Hepatic stellate cell (primary cell): Measurements from ENCODE around the gene PQBP1.
A peak's percentile ranks its signal among the peaks of the same experiment; 100 is the strongest.

Experiments
- DNase-seq: peaks from one replicate; pipeline ENCODE4 v3.0.0; 2011; ENCODE audit warnings: low spot score

The PQBP1 gene

GRCh38 chrX:48923771-48924170 is 26.0 kb downstream of the PQBP1 start:
- DNase-seq = no peak

- no peak for DNase-seq
Observed at GRCh38 chrX:48924270-48924669, 26.5 kb downstream of the PQBP1 start.

GRCh38 chrX:48927123-48927522 is 29.4 kb downstream of the PQBP1 start:
- no peak for DNase-seq

GRCh38 chrX:48927736-48928382 is 30.1 kb downstream of the PQBP1 start:
- DNase-seq = no peak

GRCh38 chrX:48933757-48934156 is 36.0 kb downstream of the PQBP1 start:
- no peak for DNase-seq

- DNase-seq = no peak
Observed at GRCh38 chrX:48934581-48935300, 37.0 kb downstream of the PQBP1 start.

- no peak for DNase-seq
Observed at GRCh38 chrX:48935301-48935670, 37.6 kb downstream of the PQBP1 start.

GRCh38 chrX:48936429-48937053 is 38.8 kb downstream of the PQBP1 start:
- DNase-seq = no peak

- no peak for DNase-seq
Observed at GRCh38 chrX:48937054-48937907, 39.6 kb downstream of the PQBP1 start.

GRCh38 chrX:48938721-48939425 is 41.1 kb downstream of the PQBP1 start:
- no peak for DNase-seq

- DNase-seq = no peak
Observed at GRCh38 chrX:48939524-48940228, 41.9 kb downstream of the PQBP1 start.

GRCh38 chrX:48940404-48940955 is 42.8 kb downstream of the PQBP1 start:
- DNase-seq = no peak

GRCh38 chrX:48942895-48943294 is 45.2 kb downstream of the PQBP1 start:
- no peak for DNase-seq

- peak; percentile 71 for DNase-seq
Observed at GRCh38 chrX:48945517-48946348, 48.0 kb downstream of the PQBP1 start.

GRCh38 chrX:48948589-48948988 is 50.9 kb downstream of the PQBP1 start:
- no peak for DNase-seq
